WI38 (cell line): Measurements from ENCODE around the gene RHEB.

Source experiments
- H3K4me3 ChIP-seq: 2 replicates; pipeline ENCODE4 v1.5.1; 2011; ENCODE audit warnings: low read depth, mild to moderate bottlenecking, control low read depth, low read length
- CTCF ChIP-seq: IDR thresholded peaks from 2 replicates; pipeline ENCODE4 v1.5.1; 2012; ENCODE audit warnings: low read depth, mild to moderate bottlenecking, control low read depth, low read length

The RHEB gene

DNA sequence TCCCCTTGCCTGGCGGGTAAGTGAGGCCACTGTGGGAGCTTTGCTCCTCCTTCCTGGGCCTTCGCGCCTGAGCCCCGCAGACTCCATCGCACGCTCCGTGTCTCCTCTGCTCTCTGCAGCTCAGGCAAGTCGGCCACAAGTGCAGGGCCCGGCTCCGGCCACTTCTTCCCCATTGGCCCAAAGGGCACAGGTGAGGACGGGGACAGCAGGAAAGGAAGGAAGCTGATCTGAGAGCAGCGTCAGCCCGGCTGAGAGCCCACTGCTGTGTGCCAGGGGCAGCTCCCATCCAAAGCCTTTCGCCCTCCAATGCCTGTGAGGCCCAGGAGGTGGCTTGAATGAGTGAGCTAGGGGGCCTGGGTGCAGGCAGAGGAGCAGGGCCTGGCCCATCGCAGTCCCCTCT is 33.7 kb upstream of the RHEB start:
- TF ChIP-seq CTCF = no peak
- no peak overlapping the region for H3K4me3 ChIP-seq

DNA sequence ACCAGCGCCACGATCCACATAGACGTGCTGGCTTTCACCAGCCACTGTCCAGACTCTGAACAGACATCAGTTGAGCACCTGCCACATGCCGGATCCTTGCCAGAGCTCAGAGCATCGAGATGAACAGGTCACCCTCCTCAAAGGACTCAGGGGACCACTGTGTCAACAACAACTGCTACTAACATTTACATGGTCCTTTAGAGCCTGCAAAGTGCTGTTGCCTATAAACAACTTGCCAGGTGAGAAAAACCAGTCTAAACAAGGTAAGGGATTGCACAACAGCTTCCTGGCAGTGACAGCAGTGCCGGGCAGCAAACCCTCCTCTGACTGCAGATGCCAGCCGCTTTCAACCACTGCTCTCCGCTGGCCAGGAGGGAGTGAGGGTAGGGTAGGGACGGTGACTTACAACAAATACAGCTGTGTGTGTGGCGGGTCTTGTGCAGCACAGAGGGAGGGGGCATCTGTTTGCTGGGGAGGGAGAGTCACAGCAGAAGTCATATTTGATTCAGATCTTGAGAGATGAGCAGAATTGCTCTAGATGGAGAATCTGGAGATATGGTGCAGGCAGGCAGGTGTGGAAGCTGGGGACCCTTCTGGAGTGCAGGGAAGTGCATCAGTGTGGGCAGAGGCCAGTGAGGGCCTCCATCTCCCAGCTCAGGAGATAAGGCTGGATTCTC is 32.8 kb upstream of the RHEB start:
- no peak overlapping the region for H3K4me3 ChIP-seq
- no peak for TF ChIP-seq CTCF

DNA sequence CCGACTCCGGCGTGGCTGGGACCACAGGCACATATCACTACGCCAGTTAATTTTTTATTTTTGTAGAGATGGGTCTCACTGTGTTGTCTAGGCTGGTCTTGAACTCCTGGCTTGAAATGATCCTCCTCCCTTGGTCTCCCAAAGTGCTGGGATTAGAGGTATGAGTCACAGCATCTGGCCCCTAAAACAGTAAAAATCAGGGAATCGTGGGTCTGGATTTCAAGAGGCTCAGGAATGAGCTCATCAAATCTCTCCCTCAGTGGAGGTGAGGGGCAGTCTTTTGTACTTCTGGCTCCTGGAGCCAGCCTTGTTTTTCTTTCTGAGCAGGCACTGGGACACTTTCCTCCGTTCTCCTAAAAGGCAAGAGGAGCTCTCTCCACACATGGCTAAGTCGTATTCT is 32.1 kb upstream of the RHEB start:
- no peak overlapping the region for H3K4me3 ChIP-seq
- TF ChIP-seq CTCF = no peak

- no peak overlapping the region for H3K4me3 ChIP-seq
- no peak for TF ChIP-seq CTCF
These were observed 31.1 kb upstream of the RHEB start for GRCh38 chr7:151550656-151551286.

DNA sequence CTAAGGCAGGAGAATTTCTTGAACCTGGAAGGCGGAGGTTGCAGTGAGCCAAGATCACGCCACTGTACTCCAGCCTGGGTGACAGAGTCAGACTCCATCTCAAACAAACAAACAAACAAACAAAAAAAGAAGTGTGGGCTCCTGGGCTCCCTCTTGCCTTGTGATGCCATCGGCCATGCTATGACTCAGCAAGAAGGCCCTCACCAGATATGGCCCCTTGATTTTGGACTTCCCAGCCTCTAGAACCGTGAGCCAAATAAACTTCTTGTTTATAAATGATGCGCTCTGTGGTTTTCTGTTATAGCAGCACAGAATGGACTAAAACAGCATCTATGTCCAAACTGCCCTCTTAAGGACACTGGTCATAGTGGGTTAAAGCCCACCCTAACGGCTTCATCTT is 29.9 kb upstream of the RHEB start:
- TF ChIP-seq CTCF = no peak

DNA sequence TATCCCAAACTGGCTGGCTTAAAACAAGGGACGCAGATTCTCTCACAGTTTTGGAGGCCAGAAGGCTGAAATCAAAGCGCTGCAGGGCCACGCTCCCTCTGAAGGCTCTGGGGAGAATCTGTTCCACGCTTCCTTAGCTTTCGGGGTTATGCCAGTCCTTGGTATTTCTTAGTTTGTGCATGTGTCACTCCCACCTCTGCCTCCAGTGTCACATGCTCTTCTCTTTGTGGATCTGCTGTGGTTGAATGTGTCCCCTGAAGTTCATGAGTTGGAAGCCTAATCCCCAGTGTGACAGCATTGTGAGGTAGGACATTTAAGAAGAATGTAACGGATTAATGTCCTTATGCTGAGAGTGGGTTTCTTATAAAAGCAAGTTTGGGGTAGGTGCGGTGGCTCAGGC is 29.4 kb upstream of the RHEB start:
- no peak for TF ChIP-seq CTCF
- no peak overlapping the region for H3K4me3 ChIP-seq

More for the DNA sequence above, 29.9 kb upstream of the RHEB start:
- H3K4me3 ChIP-seq = no peak overlapping the region

DNA sequence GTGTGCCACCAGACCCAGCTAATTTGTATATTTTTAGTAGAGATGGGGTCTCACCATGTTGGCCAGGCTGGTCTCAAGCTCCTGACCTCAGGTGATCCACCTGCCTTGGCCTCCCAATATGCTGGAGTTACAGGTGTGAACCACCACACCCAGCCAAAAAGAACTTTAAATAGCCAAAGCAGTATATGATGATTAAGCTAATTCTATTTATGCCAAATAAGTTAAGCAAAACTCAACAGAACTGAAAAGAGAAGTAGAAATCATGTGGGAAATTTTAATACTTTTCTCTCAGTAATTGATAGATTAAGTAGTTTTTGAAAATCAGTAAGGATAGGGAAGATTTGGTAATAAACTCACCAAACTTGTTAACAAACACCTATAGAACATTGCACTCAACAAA is 24.5 kb upstream of the RHEB start:
- no peak overlapping the region for H3K4me3 ChIP-seq
- no peak for TF ChIP-seq CTCF
